Central memory CD8-positive, alpha-beta T cell (primary cell): ENCODE measurements around the gene TNRC6C.
"Not testable (repeated sequence)": the region's sequence is repeated elsewhere in the genome, so short reads cannot be mapped to it uniquely, and the experiment has no call there.

Source experiments
- ATAC-seq: fragments of 150-1000 bp; cut with Tn5 transposase; replicated peaks from 2 replicates; pipeline ENCODE4 v1.10.0; 2022; ENCODE audit warnings: mild to moderate bottlenecking, moderate FRiP score, moderate number of reproducible peaks; ENCODE audit not compliant: poor library complexity, severe bottlenecking; ENCODE audit errors: extremely low read depth
- DNase-seq, 2 donors: peaks; one replicate each; pipeline ENCODE4 v3.0.0; 2021; ENCODE audit warnings: low spot score in 2 of 2
- H3K27ac Mint-ChIP-seq: one replicate; pipeline ENCODE4 v1.8.0; 2022; ENCODE audit warnings: low read depth, mild to moderate bottlenecking, moderate library complexity, mixed read lengths
- H3K27me3 Mint-ChIP-seq: one replicate; pipeline ENCODE4 v1.8.0; 2022; ENCODE audit warnings: mixed read lengths
- H3K36me3 Mint-ChIP-seq: one replicate; pipeline ENCODE4 v1.8.0; 2022; ENCODE audit warnings: mild to moderate bottlenecking, moderate library complexity, mixed read lengths; ENCODE audit not compliant: insufficient read depth
- H3K4me1 Mint-ChIP-seq: one replicate; pipeline ENCODE4 v1.8.0; 2022; ENCODE audit warnings: mixed read lengths
- H3K4me3 Mint-ChIP-seq: one replicate; pipeline ENCODE4 v1.8.0; 2022; ENCODE audit warnings: mild to moderate bottlenecking, moderate library complexity, mixed read lengths
- H3K9me3 Mint-ChIP-seq: one replicate; pipeline ENCODE4 v1.8.0; 2022; ENCODE audit warnings: mixed read lengths

TNRC6C gene

GRCh38 chr17:77993735-77994134, 35.2 kb downstream of the TNRC6C start:
- Mint-ChIP-seq H3K36me3 (peaks cover 11% of the 10 kb centered on the region), H3K4me1 (peaks cover 65% of the 10 kb centered on the region)

GRCh38 chr17:77995146-77995852, 36.8 kb downstream of the TNRC6C start:
- Mint-ChIP-seq H3K27me3 (no peaks in the 10 kb centered on the region), H3K27ac (peak overlapping the region; percentile 29), H3K4me1 (peaks cover 62% of the 10 kb centered on the region), H3K9me3 (no peaks in the 10 kb centered on the region), H3K36me3 (peaks cover 10% of the 10 kb centered on the region), H3K4me3 (peak overlapping the region; percentile 37)
- no peak for DNase-seq
- ATAC-seq = no peak

More at GRCh38 chr17:77993735-77994134, 35.2 kb downstream of the TNRC6C start:
- H3K9me3 Mint-ChIP-seq, ATAC-seq, DNase-seq, H3K4me3 Mint-ChIP-seq, H3K27me3 Mint-ChIP-seq, H3K27ac Mint-ChIP-seq: not testable (repeated sequence)

- no peaks in the 10 kb centered on the region for H3K27me3 Mint-ChIP-seq
- no peak for DNase-seq
- peaks cover 8% of the 10 kb centered on the region for H3K36me3 Mint-ChIP-seq
- peaks cover 64% of the 10 kb centered on the region for H3K4me1 Mint-ChIP-seq
- no peak overlapping the region for H3K4me3 Mint-ChIP-seq
- peak overlapping the region; percentile 56 for H3K27ac Mint-ChIP-seq
- no peaks in the 10 kb centered on the region for H3K9me3 Mint-ChIP-seq
- no peak for ATAC-seq
These were observed 37.8 kb downstream of the TNRC6C start for GRCh38 chr17:77996256-77996655.

- Mint-ChIP-seq H3K9me3 (no peaks in the 10 kb centered on the region), H3K27me3 (no peaks in the 10 kb centered on the region), H3K27ac (no peak overlapping the region), H3K4me3 (no peak overlapping the region), H3K4me1 (peaks cover 85% of the 10 kb centered on the region), H3K36me3 (peaks cover 14% of the 10 kb centered on the region)
- DNase-seq = no peak
- ATAC-seq = no peak
These were observed 41.1 kb downstream of the TNRC6C start for GRCh38 chr17:77999413-78000173.

GRCh38 chr17:78000341-78000740, 41.8 kb downstream of the TNRC6C start:
- Mint-ChIP-seq H3K4me1 (peaks cover 77% of the 10 kb centered on the region), H3K4me3 (no peak overlapping the region), H3K9me3 (no peaks in the 10 kb centered on the region), H3K27ac (no peak overlapping the region), H3K36me3 (peaks cover 18% of the 10 kb centered on the region), H3K27me3 (no peaks in the 10 kb centered on the region)
- ATAC-seq = no peak
- DNase-seq = no peak

GRCh38 chr17:78001182-78001581, 42.7 kb downstream of the TNRC6C start:
- no peak overlapping the region for H3K4me3 Mint-ChIP-seq
- H3K4me1 Mint-ChIP-seq = peaks cover 72% of the 10 kb centered on the region
- H3K36me3 Mint-ChIP-seq = peaks cover 24% of the 10 kb centered on the region
- H3K9me3 Mint-ChIP-seq = no peaks in the 10 kb centered on the region
- H3K27me3 Mint-ChIP-seq = no peaks in the 10 kb centered on the region
- ATAC-seq (no peak), DNase-seq (no peak)
- peak overlapping the region; percentile 83 for H3K27ac Mint-ChIP-seq

- no peak overlapping the region for H3K4me3 Mint-ChIP-seq
- ATAC-seq (no peak), DNase-seq (no peak)
- H3K27me3 Mint-ChIP-seq = no peaks in the 10 kb centered on the region
- H3K9me3 Mint-ChIP-seq = no peaks in the 10 kb centered on the region
- peaks cover 72% of the 10 kb centered on the region for H3K4me1 Mint-ChIP-seq
- H3K36me3 Mint-ChIP-seq = peaks cover 26% of the 10 kb centered on the region
- H3K27ac Mint-ChIP-seq = peak overlapping the region; percentile 83
These were observed 43.1 kb downstream of the TNRC6C start for GRCh38 chr17:78001612-78002011.

GRCh38 chr17:78002166-78002565, 43.7 kb downstream of the TNRC6C start:
- Mint-ChIP-seq H3K4me3 (no peak overlapping the region), H3K4me1 (peaks cover 68% of the 10 kb centered on the region), H3K27me3 (no peaks in the 10 kb centered on the region), H3K9me3 (no peaks in the 10 kb centered on the region), H3K27ac (no peak overlapping the region), H3K36me3 (peaks cover 28% of the 10 kb centered on the region)
- DNase-seq (no peak), ATAC-seq (no peak)

GRCh38 chr17:78005452-78006171, 47.1 kb downstream of the TNRC6C start:
- DNase-seq (no peak), ATAC-seq (no peak)
- H3K36me3 Mint-ChIP-seq = peaks cover 32% of the 10 kb centered on the region
- no peaks in the 10 kb centered on the region for H3K27me3 Mint-ChIP-seq
- no peaks in the 10 kb centered on the region for H3K9me3 Mint-ChIP-seq
- peak overlapping the region; percentile 74 for H3K27ac Mint-ChIP-seq
- H3K4me1 Mint-ChIP-seq = peaks cover 36% of the 10 kb centered on the region
- H3K4me3 Mint-ChIP-seq = no peak overlapping the region

GRCh38 chr17:78006338-78006737, 47.8 kb downstream of the TNRC6C start:
- Mint-ChIP-seq H3K27me3 (no peaks in the 10 kb centered on the region), H3K4me3 (no peak overlapping the region), H3K9me3 (no peaks in the 10 kb centered on the region), H3K27ac (peak overlapping the region; percentile 71), H3K36me3 (peaks cover 32% of the 10 kb centered on the region), H3K4me1 (peaks cover 33% of the 10 kb centered on the region)
- no peak for DNase-seq
- ATAC-seq = no peak

GRCh38 chr17:78007647-78008046, 49.1 kb downstream of the TNRC6C start:
- Mint-ChIP-seq H3K27ac (no peak overlapping the region), H3K4me3 (no peak overlapping the region)

GRCh38 chr17:78010759-78011158, 52.3 kb downstream of the TNRC6C start:
- Mint-ChIP-seq H3K9me3 (no peaks in the 10 kb centered on the region), H3K4me3 (no peak overlapping the region), H3K4me1 (peaks cover 24% of the 10 kb centered on the region), H3K27ac (no peak overlapping the region), H3K36me3 (peaks cover 27% of the 10 kb centered on the region), H3K27me3 (no peaks in the 10 kb centered on the region)
- ATAC-seq (no peak), DNase-seq (no peak)

More at GRCh38 chr17:78007647-78008046, 49.1 kb downstream of the TNRC6C start:
- DNase-seq = no peak
- H3K9me3 Mint-ChIP-seq = no peaks in the 10 kb centered on the region
- peaks cover 39% of the 10 kb centered on the region for H3K36me3 Mint-ChIP-seq
- H3K4me1 Mint-ChIP-seq = peaks cover 26% of the 10 kb centered on the region
- no peaks in the 10 kb centered on the region for H3K27me3 Mint-ChIP-seq
- no peak for ATAC-seq
